Mammary epithelial cell (primary cell): ENCODE measurements around the gene HPD.

Experiments used
- EZH2 ChIP-seq: IDR thresholded peaks from 2 replicates; pipeline ENCODE4 v1.6.1; 2012; ENCODE audit warnings: low read length, inconsistent platforms, borderline replicate concordance
- TF ChIP-seq, protein P1 (sequence below), 2 donors: IDR thresholded peaks in 1 of 2; conservative IDR thresholded peaks in 1 of 2; 2 replicates each; pipeline ENCODE4 v1.5.1; 2011 to 2012; ENCODE audit warnings: inconsistent platforms in 2 of 2, low read length in 2 of 2, mild to moderate bottlenecking in 2 of 2, control low read depth in 1 of 2, low read depth in 1 of 2; ENCODE audit not compliant: insufficient read depth in 1 of 2; ENCODE audit errors: extremely low read depth in 1 of 2

DNA sequence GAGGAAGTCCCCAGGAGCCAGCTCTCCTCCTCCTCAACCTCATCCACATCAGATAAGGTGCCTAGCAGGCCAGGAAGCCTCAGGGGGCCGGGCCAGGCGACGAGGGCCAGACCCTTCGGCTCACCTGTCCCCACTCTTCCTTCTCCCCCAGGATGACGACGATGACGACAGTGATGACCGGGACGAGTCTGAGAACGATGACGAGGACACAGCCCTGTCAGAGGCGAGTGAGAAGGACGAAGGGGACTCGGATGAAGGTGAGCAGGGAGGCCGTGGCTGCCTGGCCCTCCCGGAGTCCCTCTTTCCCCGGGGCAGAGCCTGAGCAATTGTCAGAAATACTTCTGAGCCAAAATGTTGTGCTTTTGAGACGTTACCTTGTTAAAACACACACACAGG lies 41.0 kb downstream of the HPD start:
- TF ChIP-seq, protein P1, sequence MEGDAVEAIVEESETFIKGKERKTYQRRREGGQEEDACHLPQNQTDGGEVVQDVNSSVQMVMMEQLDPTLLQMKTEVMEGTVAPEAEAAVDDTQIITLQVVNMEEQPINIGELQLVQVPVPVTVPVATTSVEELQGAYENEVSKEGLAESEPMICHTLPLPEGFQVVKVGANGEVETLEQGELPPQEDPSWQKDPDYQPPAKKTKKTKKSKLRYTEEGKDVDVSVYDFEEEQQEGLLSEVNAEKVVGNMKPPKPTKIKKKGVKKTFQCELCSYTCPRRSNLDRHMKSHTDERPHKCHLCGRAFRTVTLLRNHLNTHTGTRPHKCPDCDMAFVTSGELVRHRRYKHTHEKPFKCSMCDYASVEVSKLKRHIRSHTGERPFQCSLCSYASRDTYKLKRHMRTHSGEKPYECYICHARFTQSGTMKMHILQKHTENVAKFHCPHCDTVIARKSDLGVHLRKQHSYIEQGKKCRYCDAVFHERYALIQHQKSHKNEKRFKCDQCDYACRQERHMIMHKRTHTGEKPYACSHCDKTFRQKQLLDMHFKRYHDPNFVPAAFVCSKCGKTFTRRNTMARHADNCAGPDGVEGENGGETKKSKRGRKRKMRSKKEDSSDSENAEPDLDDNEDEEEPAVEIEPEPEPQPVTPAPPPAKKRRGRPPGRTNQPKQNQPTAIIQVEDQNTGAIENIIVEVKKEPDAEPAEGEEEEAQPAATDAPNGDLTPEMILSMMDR (conservative IDR thresholded peaks at IDR 0.05 in 1 of 2, IDR thresholded peaks at IDR 0.05 in 1 of 2; ENCODE audit: extremely low read depth in 1 of 2, insufficient read depth in 1 of 2, low read depth in 1 of 2, low read length in 2 of 2) = no peak
- no peak for TF ChIP-seq EZH2
